Panc1 (cell line): Measurements from ENCODE around the gene CACNA1B. TPM values are rescaled to one million over a fixed set of nuclear protein-coding genes. Genes with fewer than 3 reads are reported as not detected.

ENCODE experiments used
- ATAC-seq: fragments of 200-7000 bp; cut with Tn5 transposase; 2 replicates; pipeline ENCODE4 v1.9.1; 2020; ENCODE audit warnings: mild to moderate bottlenecking, moderate library complexity
- BruUV-seq: library from RNA; stranded (reverse); fragments of 400-500 nt; replicated peaks from 2 replicates; lab custom pipeline; 2021; lab: Mats Ljungman, UMichigan
- CTCF ChIA-PET: fragments of 300-600 bp; sonication (Branson Sonifier 250); formaldehyde crosslinking; loops from one replicate; lab custom pipeline; 2022; ENCODE audit warnings: antibody characterized with exemption; lab: Charles Lee
- POLR2A ChIA-PET: fragments of 300-600 bp; sonication (Branson Sonifier 250); formaldehyde crosslinking; loops from one replicate; lab custom pipeline; 2022; ENCODE audit warnings: antibody characterized with exemption; lab: Charles Lee
- DNase-seq: peaks from one replicate; pipeline ENCODE4 v3.0.0-alpha.2; 2010; ENCODE audit warnings: low read depth, low spot score
- H3K27ac ChIP-seq: 2 replicates; pipeline ENCODE4 v1.5.1; 2011; ENCODE audit warnings: mild to moderate bottlenecking, low read length, inconsistent platforms
- H3K27me3 ChIP-seq: fragments of 200-500 bp; sonication (Bioruptor generic); 2 replicates; pipeline ENCODE4 v1.6.0; 2014; ENCODE audit warnings: low read length, inconsistent platforms; ENCODE audit not compliant: control insufficient read depth, insufficient read depth
- H3K36me3 ChIP-seq: fragments of 200-500 bp; sonication (Bioruptor generic); 2 replicates; pipeline ENCODE4 v1.5.1; 2014; ENCODE audit warnings: inconsistent platforms, mild to moderate bottlenecking, low read length, moderate library complexity; ENCODE audit not compliant: control insufficient read depth, insufficient read depth
- H3K4me1 ChIP-seq: 2 replicates; pipeline ENCODE4 v1.5.1; 2011; ENCODE audit warnings: inconsistent platforms, mild to moderate bottlenecking, low read length, moderate library complexity; ENCODE audit not compliant: control insufficient read depth, insufficient read depth
- H3K4me3 ChIP-seq, 2 experiments: 2 replicates each; pipeline ENCODE4 v1.5.1; 2011 to 2012; ENCODE audit warnings: low read depth in 2 of 2, low read length in 2 of 2, mild to moderate bottlenecking in 2 of 2, inconsistent platforms in 1 of 2, moderate library complexity in 1 of 2
- H3K9me3 ChIP-seq: fragments of 200-500 bp; sonication (Bioruptor generic); 2 replicates; pipeline ENCODE4 v1.5.1; 2014; ENCODE audit warnings: low read depth, mild to moderate bottlenecking, inconsistent platforms, low read length, moderate library complexity; ENCODE audit not compliant: control insufficient read depth, insufficient read depth
- POLR2AphosphoS5 ChIP-seq: IDR thresholded peaks from 2 replicates; pipeline ENCODE4 v1.6.1; 2012; ENCODE audit warnings: mild to moderate bottlenecking, low read depth, low read length, moderate library complexity
- SIN3A ChIP-seq: IDR thresholded peaks from 2 replicates; pipeline ENCODE4 v1.6.1; 2012; ENCODE audit warnings: low read depth, mild to moderate bottlenecking, low read length, moderate library complexity, borderline replicate concordance; ENCODE audit not compliant: insufficient read depth
- TCF7L2 ChIP-seq: IDR thresholded peaks from 2 replicates; pipeline ENCODE4 v1.6.1; 2011; ENCODE audit warnings: mild to moderate bottlenecking, low read depth, low read length, inconsistent platforms
- in situ Hi-C: cut with HindIII; loops from 2 replicates; pipeline ENCODE4 v1.10.0; 2016; ENCODE audit warnings: low sequenced_read_pairs, low pct_unique_long_range_greater_than_20kb
- intact Hi-C: fragments of 100-400 bp; cut with micrococcal nuclease; formaldehyde crosslinking; loops from one replicate; pipeline ENCODE4 v1.10.0; 2022; ENCODE audit not compliant: unreplicated experiment
- total RNA-seq: library from RNA; stranded (reverse); gene quantifications from one replicate; pipeline ENCODE4 v1.2.1, GENCODE V29; 2021; ENCODE audit not compliant: unreplicated experiment
- TF ChIP-seq, protein P1 (sequence below): fragments of 450-650 bp; IDR thresholded peaks from 2 replicates; pipeline ENCODE4 v1.5.1; 2017; ENCODE audit warnings: mild to moderate bottlenecking
- TF ChIP-seq, protein P2 (sequence below), 2 experiments: IDR thresholded peaks; 2 replicates each; pipeline ENCODE4 v1.6.1; 2011 to 2012; ENCODE audit warnings: low read depth in 2 of 2, control low read depth in 1 of 2, low read length in 1 of 2, mild to moderate bottlenecking in 1 of 2, moderate library complexity in 1 of 2; ENCODE audit not compliant: insufficient read depth in 1 of 2

The CACNA1B gene
- total RNA-seq, 1 experiment from 2014 or later: 0.49 TPM

DNA sequence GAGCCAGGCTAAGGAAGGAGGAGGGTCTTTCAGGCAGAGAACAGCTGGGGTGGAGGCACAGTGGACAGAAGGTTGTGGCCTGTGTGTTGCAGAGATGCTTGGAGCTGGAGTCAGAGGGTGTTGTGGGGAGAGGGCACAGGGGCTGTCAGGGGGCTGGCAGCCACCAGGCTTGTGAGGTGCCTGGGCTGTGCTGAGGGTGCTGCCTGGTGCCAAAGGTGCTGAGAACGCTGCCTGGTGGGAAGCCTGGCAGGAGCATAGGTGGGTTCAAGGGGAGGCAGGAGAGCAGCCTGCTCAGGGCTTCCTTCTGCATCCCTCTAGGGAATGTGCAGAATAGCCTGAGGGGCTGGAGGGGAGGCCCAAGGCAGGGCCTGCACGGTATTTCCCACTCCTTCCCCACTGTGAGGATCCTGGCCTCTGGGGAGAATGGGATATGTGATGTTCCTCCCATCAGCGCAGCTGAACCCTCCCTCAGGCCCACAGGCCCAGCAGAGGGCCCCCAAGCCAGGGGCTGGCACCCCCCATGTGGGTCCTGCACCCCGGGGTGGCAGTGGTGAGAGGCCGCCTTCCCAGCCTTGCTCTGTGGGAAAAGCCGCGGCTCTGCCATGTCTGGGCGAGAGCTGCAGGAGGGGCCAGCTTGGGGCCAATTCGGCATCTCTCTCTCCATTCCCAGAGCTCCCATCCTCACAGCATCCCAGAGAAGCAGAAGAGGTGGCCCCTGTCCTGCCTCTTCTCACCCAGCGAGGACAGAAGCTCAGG, 76.3 kb downstream of the CACNA1B start:
- ATAC-seq: no peak
- Histone ChIP-seq H3K4me1 (no peaks in the 10 kb centered on the region), H3K27ac (no peak overlapping the region), H3K4me3 (no peak overlapping the region), H3K27me3 (no peaks in the 10 kb centered on the region), H3K36me3 (no peaks in the 10 kb centered on the region), H3K9me3 (no peaks in the 10 kb centered on the region)
- DNase-seq: no peak
- intact Hi-C loops (no loop called here), in situ Hi-C loops (no loop called here)
- ChIA-PET CTCF (no interaction called here), POLR2A (no interaction called here)
- BruUV-seq: no TSS peak
- TF ChIP-seq SIN3A (no peak), TCF7L2 (no peak), POLR2AphosphoS5 (no peak)
- TF ChIP-seq, protein P1, sequence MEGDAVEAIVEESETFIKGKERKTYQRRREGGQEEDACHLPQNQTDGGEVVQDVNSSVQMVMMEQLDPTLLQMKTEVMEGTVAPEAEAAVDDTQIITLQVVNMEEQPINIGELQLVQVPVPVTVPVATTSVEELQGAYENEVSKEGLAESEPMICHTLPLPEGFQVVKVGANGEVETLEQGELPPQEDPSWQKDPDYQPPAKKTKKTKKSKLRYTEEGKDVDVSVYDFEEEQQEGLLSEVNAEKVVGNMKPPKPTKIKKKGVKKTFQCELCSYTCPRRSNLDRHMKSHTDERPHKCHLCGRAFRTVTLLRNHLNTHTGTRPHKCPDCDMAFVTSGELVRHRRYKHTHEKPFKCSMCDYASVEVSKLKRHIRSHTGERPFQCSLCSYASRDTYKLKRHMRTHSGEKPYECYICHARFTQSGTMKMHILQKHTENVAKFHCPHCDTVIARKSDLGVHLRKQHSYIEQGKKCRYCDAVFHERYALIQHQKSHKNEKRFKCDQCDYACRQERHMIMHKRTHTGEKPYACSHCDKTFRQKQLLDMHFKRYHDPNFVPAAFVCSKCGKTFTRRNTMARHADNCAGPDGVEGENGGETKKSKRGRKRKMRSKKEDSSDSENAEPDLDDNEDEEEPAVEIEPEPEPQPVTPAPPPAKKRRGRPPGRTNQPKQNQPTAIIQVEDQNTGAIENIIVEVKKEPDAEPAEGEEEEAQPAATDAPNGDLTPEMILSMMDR: no peak
- TF ChIP-seq, protein P2, sequence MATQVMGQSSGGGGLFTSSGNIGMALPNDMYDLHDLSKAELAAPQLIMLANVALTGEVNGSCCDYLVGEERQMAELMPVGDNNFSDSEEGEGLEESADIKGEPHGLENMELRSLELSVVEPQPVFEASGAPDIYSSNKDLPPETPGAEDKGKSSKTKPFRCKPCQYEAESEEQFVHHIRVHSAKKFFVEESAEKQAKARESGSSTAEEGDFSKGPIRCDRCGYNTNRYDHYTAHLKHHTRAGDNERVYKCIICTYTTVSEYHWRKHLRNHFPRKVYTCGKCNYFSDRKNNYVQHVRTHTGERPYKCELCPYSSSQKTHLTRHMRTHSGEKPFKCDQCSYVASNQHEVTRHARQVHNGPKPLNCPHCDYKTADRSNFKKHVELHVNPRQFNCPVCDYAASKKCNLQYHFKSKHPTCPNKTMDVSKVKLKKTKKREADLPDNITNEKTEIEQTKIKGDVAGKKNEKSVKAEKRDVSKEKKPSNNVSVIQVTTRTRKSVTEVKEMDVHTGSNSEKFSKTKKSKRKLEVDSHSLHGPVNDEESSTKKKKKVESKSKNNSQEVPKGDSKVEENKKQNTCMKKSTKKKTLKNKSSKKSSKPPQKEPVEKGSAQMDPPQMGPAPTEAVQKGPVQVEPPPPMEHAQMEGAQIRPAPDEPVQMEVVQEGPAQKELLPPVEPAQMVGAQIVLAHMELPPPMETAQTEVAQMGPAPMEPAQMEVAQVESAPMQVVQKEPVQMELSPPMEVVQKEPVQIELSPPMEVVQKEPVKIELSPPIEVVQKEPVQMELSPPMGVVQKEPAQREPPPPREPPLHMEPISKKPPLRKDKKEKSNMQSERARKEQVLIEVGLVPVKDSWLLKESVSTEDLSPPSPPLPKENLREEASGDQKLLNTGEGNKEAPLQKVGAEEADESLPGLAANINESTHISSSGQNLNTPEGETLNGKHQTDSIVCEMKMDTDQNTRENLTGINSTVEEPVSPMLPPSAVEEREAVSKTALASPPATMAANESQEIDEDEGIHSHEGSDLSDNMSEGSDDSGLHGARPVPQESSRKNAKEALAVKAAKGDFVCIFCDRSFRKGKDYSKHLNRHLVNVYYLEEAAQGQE (IDR thresholded peaks at IDR 0.05; ENCODE audit: insufficient read depth in 1 of 2, low read depth in 2 of 2, low read length in 1 of 2): no peak

DNA sequence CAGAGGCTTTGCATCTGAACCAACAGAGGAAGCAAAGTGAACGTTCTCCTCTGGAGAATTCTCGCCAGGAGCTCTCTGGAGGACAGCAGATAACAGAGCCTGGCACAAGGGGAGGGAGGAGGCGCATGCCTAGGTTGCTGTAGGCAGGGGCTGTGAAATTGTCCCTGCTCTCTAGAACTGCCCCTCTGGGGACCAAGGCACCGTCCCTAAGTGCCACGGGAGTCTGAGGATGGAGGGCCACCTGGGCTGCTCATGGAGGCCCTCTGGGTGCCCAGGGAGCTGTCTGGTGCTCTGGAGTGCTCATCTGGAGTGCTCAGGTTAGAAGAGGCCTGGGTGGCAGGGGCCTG, 77.6 kb downstream of the CACNA1B start:
- ATAC-seq (0 out of 2 replicates have a peak, but pooled peaks have one; percentile 18), DNase-seq (no peak)
- ChIA-PET CTCF (no interaction called here), POLR2A (interaction anchor here (0.6 kb wide), 1 partner anchor 9 kb away, joined by 7 read pairs; no protein-coding TSS in a partner anchor)
- in situ Hi-C loops (no loop called here), intact Hi-C loops (no loop called here)
- no peak overlapping the region for H3K27ac ChIP-seq
- no peak overlapping the region for H3K4me3 ChIP-seq
- TF ChIP-seq, protein P1: no peak
- TF ChIP-seq SIN3A (no peak), TCF7L2 (no peak), POLR2AphosphoS5 (no peak)
- TF ChIP-seq, protein P2 (IDR thresholded peaks at IDR 0.05; ENCODE audit: insufficient read depth in 1 of 2, low read depth in 2 of 2, low read length in 1 of 2): no peak
- no peaks in the 10 kb centered on the region for H3K9me3 ChIP-seq
- no TSS peak for BruUV-seq
- no peaks in the 10 kb centered on the region for H3K27me3 ChIP-seq
- H3K36me3 ChIP-seq: no peaks in the 10 kb centered on the region
- no peaks in the 10 kb centered on the region for H3K4me1 ChIP-seq
